HL-60 (cell line): Measurements from ENCODE around the gene ANKRD34A.

ENCODE experiments used
- DNase-seq, 2 experiments: peaks; one replicate each; pipeline ENCODE4 v3.0.0-alpha.2; 2010 to 2020; ENCODE audit warnings: low read depth in 1 of 2, low spot score in 1 of 2
- H3K27ac ChIP-seq: fragments of 250-450 bp; sonication (Bioruptor Pico); replicated peaks from 2 replicates; pipeline ENCODE4 v1.5.1; 2020; ENCODE audit warnings: mild to moderate bottlenecking, moderate library complexity
- H3K27me3 ChIP-seq: fragments of 250-450 bp; sonication (Bioruptor Pico); 2 replicates; pipeline ENCODE4 v1.5.1; 2021; ENCODE audit warnings: mild to moderate bottlenecking, moderate library complexity; ENCODE audit not compliant: insufficient read depth, poor library complexity, severe bottlenecking
- H3K4me3 ChIP-seq: replicated peaks from 2 replicates; pipeline ENCODE4 v1.5.1; 2011; ENCODE audit warnings: mild to moderate bottlenecking, control low read depth, low read length; ENCODE audit not compliant: insufficient read depth
- GABPA ChIP-seq: IDR thresholded peaks from 2 replicates; pipeline ENCODE4 v1.6.1; 2012; ENCODE audit warnings: low read depth
- POLR2AphosphoS5 ChIP-seq: IDR thresholded peaks from 2 replicates; pipeline ENCODE4 v1.6.1; 2012; ENCODE audit warnings: low read depth
- SPI1 ChIP-seq: IDR thresholded peaks from 2 replicates; pipeline ENCODE4 v1.6.1; 2012; ENCODE audit warnings: low read depth, mild to moderate bottlenecking, borderline replicate concordance
- TF ChIP-seq, protein P1 (sequence below): IDR thresholded peaks from one replicate; pipeline ENCODE4 v1.5.1; 2011; ENCODE audit warnings: low read length, control low read depth, inconsistent platforms; ENCODE audit not compliant: insufficient read depth
- TF ChIP-seq, protein P2 (sequence below): IDR thresholded peaks from 2 replicates; pipeline ENCODE4 v1.6.1; 2012; ENCODE audit warnings: low read depth; ENCODE audit not compliant: insufficient replicate concordance

ANKRD34A gene

DNA sequence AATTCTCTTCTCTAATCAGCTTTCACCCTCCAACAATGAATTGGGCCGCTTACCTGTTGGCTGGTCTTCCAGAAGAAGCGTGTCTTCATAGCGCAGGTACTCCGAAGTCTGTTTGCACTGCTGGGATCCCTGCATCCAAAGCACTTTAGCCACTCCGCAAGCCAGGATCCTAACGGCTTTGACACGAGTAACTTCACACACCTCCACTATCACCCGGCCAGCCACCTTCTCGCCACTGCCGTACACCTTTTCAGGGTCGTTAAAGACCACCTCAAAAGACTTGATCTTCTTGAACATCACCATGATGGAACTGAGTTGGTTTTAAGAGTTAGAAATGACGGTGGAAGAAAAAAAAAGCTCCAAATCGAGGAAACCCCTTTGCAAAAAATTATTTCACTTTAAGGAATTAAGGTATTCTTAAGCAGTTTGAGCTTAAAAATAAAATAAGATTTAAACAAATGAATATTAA lies 31.6 kb upstream of the ANKRD34A start:
- peak overlapping the region; percentile 87 for H3K27ac ChIP-seq
- no peaks in the 10 kb centered on the region for H3K27me3 ChIP-seq
- DNase-seq, result no peak
- peak overlapping the region; percentile 71 for H3K4me3 ChIP-seq
- peak; percentile 85 for TF ChIP-seq POLR2AphosphoS5
- TF ChIP-seq, protein P1, sequence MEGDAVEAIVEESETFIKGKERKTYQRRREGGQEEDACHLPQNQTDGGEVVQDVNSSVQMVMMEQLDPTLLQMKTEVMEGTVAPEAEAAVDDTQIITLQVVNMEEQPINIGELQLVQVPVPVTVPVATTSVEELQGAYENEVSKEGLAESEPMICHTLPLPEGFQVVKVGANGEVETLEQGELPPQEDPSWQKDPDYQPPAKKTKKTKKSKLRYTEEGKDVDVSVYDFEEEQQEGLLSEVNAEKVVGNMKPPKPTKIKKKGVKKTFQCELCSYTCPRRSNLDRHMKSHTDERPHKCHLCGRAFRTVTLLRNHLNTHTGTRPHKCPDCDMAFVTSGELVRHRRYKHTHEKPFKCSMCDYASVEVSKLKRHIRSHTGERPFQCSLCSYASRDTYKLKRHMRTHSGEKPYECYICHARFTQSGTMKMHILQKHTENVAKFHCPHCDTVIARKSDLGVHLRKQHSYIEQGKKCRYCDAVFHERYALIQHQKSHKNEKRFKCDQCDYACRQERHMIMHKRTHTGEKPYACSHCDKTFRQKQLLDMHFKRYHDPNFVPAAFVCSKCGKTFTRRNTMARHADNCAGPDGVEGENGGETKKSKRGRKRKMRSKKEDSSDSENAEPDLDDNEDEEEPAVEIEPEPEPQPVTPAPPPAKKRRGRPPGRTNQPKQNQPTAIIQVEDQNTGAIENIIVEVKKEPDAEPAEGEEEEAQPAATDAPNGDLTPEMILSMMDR, result no peak
- TF ChIP-seq, protein P2, sequence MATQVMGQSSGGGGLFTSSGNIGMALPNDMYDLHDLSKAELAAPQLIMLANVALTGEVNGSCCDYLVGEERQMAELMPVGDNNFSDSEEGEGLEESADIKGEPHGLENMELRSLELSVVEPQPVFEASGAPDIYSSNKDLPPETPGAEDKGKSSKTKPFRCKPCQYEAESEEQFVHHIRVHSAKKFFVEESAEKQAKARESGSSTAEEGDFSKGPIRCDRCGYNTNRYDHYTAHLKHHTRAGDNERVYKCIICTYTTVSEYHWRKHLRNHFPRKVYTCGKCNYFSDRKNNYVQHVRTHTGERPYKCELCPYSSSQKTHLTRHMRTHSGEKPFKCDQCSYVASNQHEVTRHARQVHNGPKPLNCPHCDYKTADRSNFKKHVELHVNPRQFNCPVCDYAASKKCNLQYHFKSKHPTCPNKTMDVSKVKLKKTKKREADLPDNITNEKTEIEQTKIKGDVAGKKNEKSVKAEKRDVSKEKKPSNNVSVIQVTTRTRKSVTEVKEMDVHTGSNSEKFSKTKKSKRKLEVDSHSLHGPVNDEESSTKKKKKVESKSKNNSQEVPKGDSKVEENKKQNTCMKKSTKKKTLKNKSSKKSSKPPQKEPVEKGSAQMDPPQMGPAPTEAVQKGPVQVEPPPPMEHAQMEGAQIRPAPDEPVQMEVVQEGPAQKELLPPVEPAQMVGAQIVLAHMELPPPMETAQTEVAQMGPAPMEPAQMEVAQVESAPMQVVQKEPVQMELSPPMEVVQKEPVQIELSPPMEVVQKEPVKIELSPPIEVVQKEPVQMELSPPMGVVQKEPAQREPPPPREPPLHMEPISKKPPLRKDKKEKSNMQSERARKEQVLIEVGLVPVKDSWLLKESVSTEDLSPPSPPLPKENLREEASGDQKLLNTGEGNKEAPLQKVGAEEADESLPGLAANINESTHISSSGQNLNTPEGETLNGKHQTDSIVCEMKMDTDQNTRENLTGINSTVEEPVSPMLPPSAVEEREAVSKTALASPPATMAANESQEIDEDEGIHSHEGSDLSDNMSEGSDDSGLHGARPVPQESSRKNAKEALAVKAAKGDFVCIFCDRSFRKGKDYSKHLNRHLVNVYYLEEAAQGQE, result no peak
- no peak for TF ChIP-seq GABPA

DNA sequence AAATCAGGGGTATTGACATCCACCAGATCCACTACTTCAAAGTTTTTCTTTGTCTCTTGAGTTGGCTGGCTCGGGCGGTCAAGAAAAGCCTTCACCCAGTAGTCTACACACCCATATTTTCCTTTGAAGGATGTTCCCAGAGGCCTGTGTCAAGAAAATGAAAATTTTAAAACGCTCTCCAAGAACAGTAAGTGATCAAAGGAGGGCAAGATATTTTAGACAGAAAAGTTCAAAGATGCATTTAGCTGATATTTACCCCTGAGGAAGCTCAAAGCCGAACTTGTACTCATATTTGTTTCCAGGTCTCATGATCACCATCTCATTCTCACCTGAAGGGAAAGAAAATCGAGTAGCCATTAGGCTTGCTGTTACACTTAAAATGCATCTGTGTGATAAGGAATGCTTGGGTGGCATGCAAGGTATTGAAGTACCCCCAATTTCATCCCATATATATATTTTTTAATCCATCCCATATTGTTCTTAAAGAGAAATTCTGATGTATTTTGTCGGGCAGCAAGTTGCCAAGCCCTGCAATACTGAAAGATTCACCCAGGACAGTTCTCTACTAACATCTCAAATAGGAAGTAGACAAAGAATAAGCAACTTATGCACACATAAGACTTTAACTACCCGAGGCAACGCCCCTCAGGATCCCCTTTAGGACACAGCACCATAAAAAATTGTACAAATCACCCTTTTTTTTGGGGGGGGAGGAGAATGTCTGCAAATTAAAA lies 30.9 kb upstream of the ANKRD34A start:
- peak overlapping the region; percentile 87 for H3K27ac ChIP-seq
- no peaks in the 10 kb centered on the region for H3K27me3 ChIP-seq
- TF ChIP-seq SPI1 (no peak), GABPA (no peak), POLR2AphosphoS5 (no peak)
- TF ChIP-seq, protein P1, result no peak
- TF ChIP-seq, protein P2, result no peak
- DNase-seq, result no peak
- H3K4me3 ChIP-seq, result peak overlapping the region; percentile 71

DNA sequence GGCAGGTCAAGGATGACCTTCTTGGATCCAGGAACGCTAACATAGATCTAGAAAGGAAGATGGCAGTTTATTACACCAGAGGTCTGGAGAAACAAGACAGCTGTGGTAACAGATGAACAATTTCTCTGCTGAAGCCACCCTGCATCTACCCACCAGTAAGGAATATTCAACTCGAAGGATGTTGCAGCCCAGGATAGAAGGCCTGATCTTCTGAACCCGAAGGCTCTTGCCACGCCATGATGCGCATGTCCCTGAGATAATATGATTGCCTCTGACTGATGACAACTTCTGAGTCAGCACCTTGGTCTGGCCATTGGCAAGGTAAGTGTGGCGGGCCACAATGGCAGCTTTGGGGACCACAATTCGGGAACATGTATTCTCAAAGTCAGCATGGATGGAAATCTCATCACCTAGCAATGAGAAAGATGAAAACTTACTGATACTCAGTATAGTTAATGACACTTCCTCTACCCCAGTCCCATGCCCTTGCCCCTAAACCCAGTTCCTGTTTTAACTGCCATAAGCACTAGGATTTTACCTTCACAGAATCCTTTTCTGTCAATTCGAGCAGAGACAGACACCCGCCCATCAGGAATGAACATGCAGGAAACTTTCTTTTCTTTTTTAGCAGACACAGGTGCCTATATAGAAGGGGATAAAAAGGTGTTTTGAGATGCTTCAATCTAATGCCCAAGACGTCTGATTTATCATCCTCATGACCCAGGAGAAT lies 30.2 kb upstream of the ANKRD34A start:
- TF ChIP-seq, protein P2, result no peak
- TF ChIP-seq, protein P1, result no peak
- TF ChIP-seq GABPA (no peak), POLR2AphosphoS5 (peak; percentile 48; the same call in 1 of the 2 replicates), SPI1 (peak; percentile 97)
- peak in 1 of 2 experiments; percentile 52 for DNase-seq
- Histone ChIP-seq H3K27me3 (no peaks in the 10 kb centered on the region), H3K4me3 (peak overlapping the region; percentile 71), H3K27ac (peak overlapping the region; percentile 87)
